GM18517 (cell line): Measurements from ENCODE around the gene RABL6.
"Not testable (repeated sequence)": the region's sequence is repeated elsewhere in the genome, so short reads cannot be mapped to it uniquely, and the experiment has no call there.

ENCODE experiments used
- ATAC-seq: cut with Tn5 transposase; IDR thresholded peaks from one replicate; pipeline ENCODE4 v1.9.1; 2021; ENCODE audit warnings: mild to moderate bottlenecking, moderate library complexity; ENCODE audit not compliant: unreplicated experiment

RABL6 gene

DNA sequence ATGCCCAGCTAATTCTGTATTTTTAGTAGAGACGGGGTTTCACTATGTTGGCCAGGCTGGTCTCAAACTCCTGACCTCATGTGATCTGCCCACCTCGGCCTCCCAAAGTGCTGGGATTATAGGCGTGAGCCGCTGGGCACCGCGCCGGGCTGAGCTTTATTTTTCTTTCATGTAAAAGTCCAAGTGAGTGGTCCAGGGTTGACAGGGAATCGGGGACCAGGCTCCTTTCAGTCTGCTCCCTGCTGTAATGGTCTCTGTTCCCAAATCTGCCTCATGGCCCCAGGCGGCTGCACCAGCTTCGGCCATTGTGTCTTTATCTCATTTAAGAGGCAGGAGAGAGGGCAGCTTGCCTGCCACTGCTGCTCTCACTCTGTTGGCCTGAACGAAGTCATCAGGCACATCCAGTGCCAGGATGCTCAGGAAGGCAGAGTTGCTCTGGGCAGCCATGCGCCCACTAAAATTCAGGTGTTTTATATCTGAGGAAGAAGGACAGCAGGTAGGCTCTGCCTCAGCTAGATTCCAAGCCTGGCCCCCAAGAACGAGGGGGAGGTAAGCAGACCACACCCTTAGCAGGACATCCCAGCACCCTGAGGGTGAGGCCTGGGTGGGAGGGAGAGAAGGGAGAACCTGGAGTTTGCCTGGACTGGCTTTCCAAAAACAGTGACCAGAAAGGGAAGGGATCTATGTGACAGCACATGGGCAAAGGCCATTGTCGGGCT is 13.3 kb upstream of the RABL6 start:
- ATAC-seq, result no peak

DNA sequence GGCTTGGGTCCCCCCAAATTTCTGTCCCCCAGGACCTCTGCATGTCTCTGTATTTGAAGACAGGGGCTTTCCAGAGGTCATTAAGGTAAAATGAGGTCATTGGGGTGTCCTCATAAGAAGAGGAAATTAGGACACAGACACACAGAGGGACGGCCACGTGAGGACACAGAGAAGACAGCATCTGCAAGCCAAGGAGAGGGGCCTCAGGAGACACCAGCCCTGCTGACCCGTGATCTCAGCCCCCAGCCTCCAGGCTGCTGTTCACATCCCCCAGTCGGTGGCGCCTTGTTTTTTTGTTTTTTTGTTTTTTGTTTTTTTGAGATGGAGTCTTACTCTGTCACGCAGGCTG is 12.8 kb upstream of the RABL6 start:
- ATAC-seq, result no peak

- no peak for ATAC-seq
Observed at GRCh38 chr9:136796238-136796774, 11.4 kb upstream of the RABL6 start, which contains the start of gene CCDC183. TSS of gene CCDC183 (plus strand) at chr9:136796338. CDS start at chr9:136796398, 60 bp downstream.

DNA sequence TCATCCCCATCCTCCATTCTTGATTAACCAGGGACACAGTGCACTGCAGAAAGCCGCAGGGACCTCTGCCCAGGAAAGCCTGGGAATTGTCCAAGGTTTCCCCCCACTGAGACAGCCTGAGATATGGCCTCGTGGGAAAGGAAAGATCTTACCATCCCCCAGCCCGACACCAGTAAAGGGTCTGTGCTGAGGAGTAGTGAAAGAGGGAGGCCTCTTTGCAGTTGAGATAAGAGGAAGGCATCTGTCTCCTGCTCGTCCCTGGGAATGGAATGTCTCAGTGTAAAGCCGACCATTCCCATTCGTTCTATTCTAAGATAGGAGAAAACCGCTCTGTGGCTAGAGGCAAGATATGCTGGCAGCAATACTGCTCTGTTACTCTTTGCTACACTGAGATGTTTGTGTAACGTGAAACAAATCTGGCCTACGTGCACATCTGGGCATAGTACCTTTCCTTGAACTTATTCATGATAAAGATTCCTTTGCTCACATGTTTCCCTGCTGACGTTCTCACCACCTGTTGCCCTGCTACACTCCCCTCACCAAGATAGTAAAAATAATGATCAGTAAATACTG is 10.9 kb upstream of the RABL6 start:
- not testable (repeated sequence) for ATAC-seq

- no peak for ATAC-seq
Observed at GRCh38 chr9:136798708-136799078, 9.1 kb upstream of the RABL6 start.

DNA sequence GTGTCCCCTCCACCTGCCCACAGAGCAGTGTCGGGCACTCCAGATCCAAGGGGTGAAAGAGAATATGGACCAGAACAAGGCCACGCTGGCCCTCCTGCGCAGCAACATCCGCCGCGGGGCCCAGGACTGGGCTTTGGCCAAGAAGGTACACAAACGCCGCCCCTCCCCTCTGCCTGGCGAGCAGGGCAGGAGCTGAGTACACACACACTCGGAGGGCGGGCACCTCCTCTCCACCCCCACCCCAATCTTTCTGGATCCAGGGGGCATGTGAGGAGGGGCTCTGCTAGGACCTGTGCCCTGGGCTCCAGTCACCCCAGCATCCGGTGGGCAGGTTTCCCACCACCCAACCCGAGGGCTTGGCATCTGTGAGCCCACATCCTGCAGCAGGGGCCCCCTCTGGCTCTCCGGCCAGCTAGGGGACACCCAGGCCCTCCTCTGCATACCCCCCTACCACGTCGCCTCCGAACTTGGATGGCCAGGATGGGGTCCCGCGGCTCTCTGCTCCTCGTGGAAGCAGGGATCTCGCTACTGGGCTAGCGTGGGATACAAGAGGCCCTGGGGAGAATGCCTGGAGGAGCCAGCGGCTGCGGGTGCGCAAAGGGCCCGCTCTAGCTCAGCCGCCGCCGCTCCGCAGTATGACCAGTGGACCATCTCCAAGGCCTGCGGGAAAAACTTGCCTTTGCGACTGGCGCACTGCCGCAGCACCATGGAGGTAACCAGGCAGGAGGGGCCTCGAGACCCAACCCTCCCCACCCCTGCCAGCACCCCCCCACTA is 8.5 kb upstream of the RABL6 start:
- no peak for ATAC-seq

DNA sequence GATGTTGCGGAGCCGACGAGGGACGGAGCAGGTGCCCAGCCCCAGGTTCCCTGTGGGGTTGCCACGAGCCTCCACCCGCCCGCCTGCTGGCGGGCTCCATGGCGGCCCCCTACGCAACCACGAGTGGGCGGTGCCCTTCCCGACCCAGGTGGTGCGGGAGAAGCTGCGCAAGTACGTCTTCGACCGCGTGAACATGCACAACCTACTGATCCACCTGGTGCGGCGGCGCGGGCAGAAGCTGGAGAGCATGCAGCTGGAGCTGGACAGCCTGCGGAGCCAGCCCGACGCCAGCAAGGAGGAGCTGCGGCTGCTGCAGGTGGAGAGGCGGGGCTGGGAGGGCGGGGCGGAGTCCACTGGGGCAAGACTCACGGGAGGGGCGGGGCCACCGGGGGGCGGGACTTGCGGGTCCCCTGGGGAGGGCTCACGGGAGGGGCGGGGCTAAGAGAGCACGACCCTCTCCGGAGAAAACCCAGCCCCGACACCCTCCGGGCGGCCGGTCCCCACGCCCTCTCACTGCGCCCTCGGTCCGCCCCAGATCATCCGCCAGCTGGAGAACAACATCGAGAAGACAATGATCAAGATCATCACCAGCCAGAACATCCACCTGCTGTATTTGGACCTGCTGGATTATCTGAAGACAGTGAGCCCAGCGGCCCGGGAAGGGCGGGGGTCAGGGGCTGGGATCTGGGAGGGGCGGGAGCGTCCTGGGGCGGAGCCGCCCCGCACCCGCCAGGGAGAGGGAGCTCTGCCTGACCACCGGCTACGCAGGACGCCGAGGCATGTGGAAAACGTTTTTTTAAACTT is 7.7 kb upstream of the RABL6 start:
- ATAC-seq, result no peak

- no peak for ATAC-seq
Observed at GRCh38 chr9:136802321-136802720, 5.4 kb upstream of the RABL6 start.

- not testable (repeated sequence) for ATAC-seq
Observed at GRCh38 chr9:136803009-136803550, 4.7 kb upstream of the RABL6 start.

- ATAC-seq, result no peak
Observed at GRCh38 chr9:136803551-136804508, 3.9 kb upstream of the RABL6 start.

DNA sequence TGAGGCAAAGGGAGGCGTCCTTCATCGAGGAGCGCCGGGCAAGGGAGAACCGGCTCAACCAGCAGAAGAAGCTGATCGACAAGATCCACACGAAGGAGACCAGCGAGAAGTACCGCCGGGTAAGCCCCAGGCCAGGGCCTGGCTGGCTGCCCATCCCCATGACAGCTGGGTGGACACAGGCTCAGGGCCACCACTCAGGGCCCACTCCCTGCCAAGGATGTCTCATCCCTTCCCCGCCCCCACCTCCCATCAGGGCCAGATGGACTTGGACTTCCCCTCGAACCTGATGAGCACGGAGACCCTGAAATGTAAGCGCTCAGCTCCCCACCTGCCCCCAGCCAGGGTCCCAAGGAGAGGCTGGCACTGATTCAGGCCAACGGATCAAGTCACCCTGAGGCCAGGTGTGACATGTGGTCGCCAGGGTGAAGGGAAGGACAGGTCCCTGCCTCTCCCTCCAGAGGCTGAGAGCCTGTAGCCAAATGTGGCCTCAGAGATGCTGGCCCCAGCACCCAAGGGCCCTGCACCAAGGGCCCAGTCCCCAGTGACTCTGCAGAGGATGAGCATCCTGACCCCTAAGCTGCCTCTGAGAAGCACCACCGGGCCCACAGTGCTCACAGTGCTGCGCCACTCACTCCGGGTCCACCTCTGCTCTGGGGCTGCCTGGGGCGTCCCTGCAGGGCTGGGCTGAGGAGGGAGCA is 3.1 kb upstream of the RABL6 start:
- ATAC-seq, result no peak

DNA sequence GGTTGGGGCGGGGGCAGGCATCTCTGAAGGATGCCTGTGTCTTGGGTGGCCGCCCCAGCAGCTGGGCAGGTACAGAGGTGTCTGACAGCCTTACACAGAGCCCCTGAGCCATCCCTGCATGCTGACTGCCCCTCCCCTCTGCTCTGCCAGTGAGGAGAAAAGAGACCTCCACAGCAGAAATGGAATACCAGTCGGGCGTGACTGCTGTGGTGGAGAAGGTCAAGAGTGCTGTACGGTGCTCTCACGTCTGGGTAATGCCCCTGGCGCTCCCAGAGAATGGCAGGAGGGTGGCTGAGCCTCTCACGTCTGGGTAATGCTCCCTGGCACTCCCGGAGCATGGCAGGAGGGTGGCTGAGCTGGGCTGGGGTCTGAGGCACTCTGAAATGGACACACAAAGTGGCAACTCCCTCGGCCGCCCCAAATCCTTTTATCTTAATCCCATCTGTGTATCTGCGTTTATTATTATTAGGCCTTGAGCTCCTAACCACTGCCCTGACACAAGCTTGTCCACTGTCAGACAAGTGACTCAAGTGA is 2.5 kb upstream of the RABL6 start:
- ATAC-seq, result no peak

- no peak for ATAC-seq
Observed at GRCh38 chr9:136806067-136806466, 1.7 kb upstream of the RABL6 start.

DNA sequence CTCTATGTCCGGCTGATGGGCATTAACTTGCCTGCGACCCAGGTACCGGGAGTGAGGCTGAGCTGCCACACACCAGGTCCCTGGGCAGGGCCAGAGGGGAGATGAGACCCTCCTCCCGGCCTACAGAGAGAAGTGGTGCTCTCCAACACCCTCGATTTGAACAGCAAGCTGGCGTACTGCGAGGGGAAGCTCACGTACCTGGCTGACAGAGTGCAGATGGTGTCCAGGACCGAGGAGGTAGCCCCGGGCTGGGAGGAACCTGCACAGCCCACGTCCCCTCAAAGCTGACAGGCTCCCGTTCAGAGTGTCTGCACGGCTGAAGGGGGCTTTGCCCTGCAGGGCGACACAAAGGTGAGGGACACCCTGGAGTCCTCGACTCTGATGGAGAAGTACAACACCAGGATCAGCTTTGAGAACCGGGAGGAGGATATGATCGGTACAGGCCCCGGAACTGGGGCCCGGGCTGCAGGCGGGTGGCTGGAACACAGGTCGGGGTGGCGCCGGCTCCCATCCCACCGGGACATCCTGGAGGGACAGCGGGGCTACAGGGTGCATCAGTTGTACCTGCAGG is 1.0 kb upstream of the RABL6 start:
- ATAC-seq, result no peak

- peak; percentile 22 for ATAC-seq
Observed at GRCh38 chr9:136808075-136808805, 492 bp downstream of the RABL6 start.

- ATAC-seq, result no peak
Observed at GRCh38 chr9:136808806-136809158, 1.0 kb downstream of the RABL6 start.

DNA sequence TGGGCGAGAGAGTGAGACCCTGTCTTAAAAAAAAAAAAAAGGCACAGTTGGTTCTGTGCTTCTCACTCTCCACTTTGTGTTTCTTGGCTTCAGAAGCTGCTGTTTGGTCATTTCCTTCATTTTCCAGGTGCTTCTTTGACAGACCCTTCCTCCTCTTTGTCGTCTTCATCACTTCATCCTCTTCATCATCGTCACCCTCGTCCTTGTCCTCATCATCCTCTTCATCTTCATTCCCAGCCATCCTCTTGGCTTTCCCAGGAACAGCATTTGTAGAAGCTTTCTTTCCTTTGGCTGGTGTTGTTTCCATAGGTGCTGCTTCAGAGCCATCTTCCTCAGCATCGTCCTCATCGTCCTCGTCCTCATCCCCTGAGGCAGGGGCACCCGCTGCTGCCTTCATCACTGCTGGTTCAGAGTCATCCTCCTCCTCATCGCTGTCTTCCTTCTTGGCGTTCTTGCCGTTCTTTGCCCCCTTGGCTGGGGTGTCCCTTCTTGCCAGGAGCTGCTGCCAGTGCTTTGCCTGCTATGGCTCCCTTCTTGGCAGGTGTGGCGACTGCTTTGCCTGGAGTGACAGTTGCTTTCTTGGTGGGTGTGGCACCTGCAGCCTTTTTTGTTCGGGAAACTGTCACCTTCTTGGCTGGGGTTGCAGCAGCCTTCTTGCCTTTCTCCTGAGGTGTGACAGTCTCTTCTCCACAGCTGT is 7.1 kb downstream of the RABL6 start:
- ATAC-seq, result no peak
